Coronary artery (tissue), 2 donors: Measurements from ENCODE around the gene PPP2R5A.
"Not testable (repeated sequence)": the region's sequence is repeated elsewhere in the genome, so short reads cannot be mapped to it uniquely, and the experiment has no call there.

Experiments used
- DNase-seq: peaks from one replicate; pipeline ENCODE4 v3.0.0-alpha.2; 2017; ENCODE audit warnings: low spot score
- H3K27ac ChIP-seq, 2 donors: fragments of 200-600 bp; sonication (generic); one replicate each; pipeline ENCODE4 v1.5.1; 2016 to 2019
- H3K4me3 ChIP-seq: fragments of 200-600 bp; sonication (generic); 2 replicates; pipeline ENCODE4 v1.5.1; 2016; ENCODE audit warnings: mild to moderate bottlenecking, moderate library complexity
- CTCF ChIP-seq: fragments of 200-600 bp; sonication (generic); IDR thresholded peaks from one replicate; pipeline ENCODE4 v1.5.1; 2019; ENCODE audit warnings: antibody characterized with exemption

The PPP2R5A gene

DNA sequence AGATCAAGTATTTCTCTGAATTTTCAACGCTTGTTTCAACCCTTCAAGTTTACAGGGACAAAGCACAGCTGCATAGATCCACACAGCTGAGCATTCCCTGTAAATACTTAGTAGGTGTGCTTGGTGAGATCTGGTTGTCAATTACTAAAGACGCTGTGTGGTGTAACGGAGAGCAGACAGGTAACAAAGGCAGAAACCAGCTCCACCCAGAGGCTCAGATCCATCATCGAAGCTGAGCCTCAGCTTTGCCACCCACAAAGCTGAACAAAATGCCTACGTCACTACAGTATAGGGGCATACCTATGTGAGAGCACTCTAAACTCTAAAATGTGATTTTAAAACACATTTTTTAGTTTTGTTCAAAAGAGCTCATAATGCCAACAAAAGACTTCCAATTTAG lies 90.8 kb downstream of the PPP2R5A start:
- no peak overlapping the region for H3K27ac ChIP-seq
- DNase-seq: no peak
- H3K4me3 ChIP-seq: no peak overlapping the region
- no peak for TF ChIP-seq CTCF

DNA sequence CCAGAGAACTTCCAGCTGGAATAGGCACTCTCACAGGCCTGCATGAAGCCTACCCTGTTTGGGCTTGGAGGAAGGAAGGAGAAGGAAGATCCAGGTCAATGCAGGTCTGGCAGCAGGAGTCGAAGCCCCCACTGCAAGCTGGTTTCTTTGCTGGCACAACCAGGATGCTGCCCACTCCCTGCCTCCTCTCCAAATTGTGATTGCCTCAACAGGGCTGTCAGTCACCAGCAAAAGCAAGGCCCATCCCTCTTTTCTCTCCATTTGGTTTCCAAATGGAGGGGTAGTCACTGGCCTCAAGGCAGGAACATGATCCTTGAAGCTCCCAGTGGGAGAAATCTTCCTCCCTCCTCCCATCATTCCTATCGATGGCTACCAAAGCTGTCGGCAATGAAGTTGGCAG lies 92.4 kb downstream of the PPP2R5A start:
- TF ChIP-seq CTCF: no peak

GRCh38 chr1:212379366-212379765 lies 94.2 kb downstream of the PPP2R5A start:
- Histone ChIP-seq H3K27ac (no peak overlapping the region), H3K4me3 (no peak overlapping the region)
- no peak for DNase-seq
- no peak for TF ChIP-seq CTCF

More for the DNA sequence above, 92.4 kb downstream of the PPP2R5A start:
- Histone ChIP-seq H3K27ac (no peak overlapping the region), H3K4me3 (no peak overlapping the region)
- DNase-seq: no peak

- TF ChIP-seq CTCF: no peak
- no peak overlapping the region for H3K4me3 ChIP-seq
- no peak for DNase-seq
Observed at GRCh38 chr1:212381397-212382035, 96.3 kb downstream of the PPP2R5A start.

DNA sequence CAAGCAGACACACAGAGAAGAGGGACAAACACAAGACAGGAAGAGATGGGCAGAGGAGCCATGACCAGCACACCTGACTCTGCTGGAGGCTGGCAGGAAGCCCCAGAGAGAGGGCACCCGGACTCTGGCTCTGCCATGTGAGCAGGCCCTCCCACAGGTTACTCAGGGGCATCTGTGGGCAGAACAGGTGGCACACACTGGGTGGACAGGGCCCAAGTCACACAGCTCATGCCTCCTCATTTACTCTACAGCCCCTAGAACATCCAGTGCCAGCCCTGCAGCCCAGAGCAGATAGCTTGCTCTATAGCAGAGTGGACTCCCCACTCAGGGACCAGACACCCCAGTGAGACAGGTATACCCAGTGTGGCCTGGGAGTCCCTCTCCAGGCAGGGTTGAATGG lies 100.8 kb downstream of the PPP2R5A start:
- TF ChIP-seq CTCF: no peak
- no peak for DNase-seq
- no peak overlapping the region for H3K27ac ChIP-seq
- H3K4me3 ChIP-seq: no peak overlapping the region

More at GRCh38 chr1:212381397-212382035, 96.3 kb downstream of the PPP2R5A start:
- H3K27ac ChIP-seq: no peak overlapping the region

DNA sequence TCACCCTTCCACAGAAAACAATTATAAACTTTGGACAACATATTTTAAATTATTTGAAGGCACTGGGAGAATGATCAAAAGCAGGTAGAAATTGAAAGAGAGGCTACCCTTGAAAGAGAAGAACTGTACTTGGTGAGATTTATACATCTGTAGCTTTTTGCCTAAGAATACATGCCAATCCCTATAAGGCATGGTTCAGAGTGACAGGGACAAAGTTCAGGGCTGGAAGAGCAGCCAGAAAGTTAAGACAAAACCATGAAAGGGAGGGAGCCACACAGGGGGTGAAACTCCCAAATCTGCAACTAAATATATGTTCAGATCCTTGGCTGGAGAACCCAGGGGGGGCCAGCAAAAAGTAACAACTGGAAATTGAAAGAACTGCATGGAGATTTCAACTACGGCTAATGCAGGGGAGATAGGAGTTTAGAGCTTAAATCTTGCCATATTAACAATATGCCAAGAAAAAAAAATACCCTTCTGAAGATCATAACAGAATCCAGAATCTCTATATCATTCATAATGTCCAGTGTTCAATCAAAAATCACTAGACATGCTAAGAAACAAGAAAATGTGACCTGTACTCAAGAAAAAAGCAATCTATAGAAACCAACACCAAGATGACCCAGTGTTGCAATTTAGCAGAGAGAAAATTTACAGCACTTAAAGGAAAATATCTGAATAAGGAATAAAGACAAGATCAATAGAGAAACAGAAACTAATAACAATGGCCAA lies 103.9 kb downstream of the PPP2R5A start:
- DNase-seq: no peak
- Histone ChIP-seq H3K27ac (no peak overlapping the region), H3K4me3 (no peak overlapping the region)
- TF ChIP-seq CTCF: no peak

DNA sequence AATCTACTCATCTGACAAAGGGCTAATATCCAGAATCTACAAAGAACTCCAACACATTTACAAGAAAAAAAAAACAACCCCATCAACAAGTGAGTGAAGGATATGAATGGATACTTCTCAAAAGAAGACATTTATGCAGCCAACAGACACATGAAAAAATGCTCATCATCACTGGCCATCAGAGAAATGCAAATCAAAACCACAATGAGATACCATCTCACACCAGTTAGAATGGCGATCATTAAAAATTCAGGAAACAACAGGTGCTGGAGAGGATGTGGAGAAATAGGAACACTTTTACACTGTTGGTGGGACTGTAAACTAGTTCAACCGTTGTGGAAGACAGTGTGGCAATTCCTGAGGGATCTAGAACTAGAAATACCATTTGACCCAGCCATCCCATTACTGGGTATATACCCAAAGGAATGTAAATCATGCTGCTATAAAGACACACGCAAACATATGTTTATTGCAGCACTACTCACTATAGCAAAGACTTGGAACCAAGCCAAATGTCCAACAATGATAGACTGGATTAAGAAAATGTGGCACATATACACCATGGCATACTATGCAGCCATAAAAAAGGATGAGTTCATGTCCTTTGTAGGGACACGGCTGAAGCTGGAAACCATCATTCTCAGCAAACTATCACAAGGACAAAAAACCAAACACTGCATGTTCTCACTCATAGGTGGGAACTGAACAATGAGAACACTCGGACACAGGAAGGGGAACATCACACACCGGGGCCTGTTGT lies 110.6 kb downstream of the PPP2R5A start:
- not testable (repeated sequence) for H3K27ac ChIP-seq, H3K4me3 ChIP-seq, DNase-seq
